Prostate gland (tissue), 2 donors: ENCODE results near the gene EGF.

Experiments
- CTCF ChIP-seq, 4 experiments: fragments of 200-600 bp in 2 of 4; fragments of 450-650 bp in 2 of 4; sonication (generic) in 2 of 4; IDR thresholded peaks; 1 replicate in 3 of 4; 2 replicates in 1 of 4; pipeline ENCODE4 v1.5.1; 2016 to 2019; ENCODE audit warnings: antibody characterized with exemption in 4 of 4, mild to moderate bottlenecking in 2 of 4, moderate library complexity in 2 of 4
- POLR2A ChIP-seq: fragments of 450-650 bp; IDR thresholded peaks from one replicate; pipeline ENCODE4 v1.6.1; 2016; ENCODE audit warnings: antibody characterized with exemption, mild to moderate bottlenecking
- POLR2AphosphoS5 ChIP-seq: sonication (generic); formaldehyde crosslinking; IDR thresholded peaks from one replicate; pipeline ENCODE4 v1.6.1; 2017; ENCODE audit warnings: antibody characterized with exemption

- TF ChIP-seq POLR2A (no peak), CTCF (IDR thresholded peaks at IDR 0.05) (no peak), POLR2AphosphoS5 (no peak)
These were observed 69.8 kb downstream of the EGF start for GRCh38 chr4:109982521-109982920.
